Activated T-cell treated with anti-CD3 and anti-CD28 coated beads for 1 hour (primary cell): ENCODE data around the gene SRRM4.
"Not testable (repeated sequence)": the region's sequence is repeated elsewhere in the genome, so short reads cannot be mapped to it uniquely, and the experiment has no call there.

Source experiments
- DNase-seq: peaks from one replicate; pipeline ENCODE4 v3.0.0-alpha.2; 2020; ENCODE audit warnings: low read depth

Gene SRRM4

DNA sequence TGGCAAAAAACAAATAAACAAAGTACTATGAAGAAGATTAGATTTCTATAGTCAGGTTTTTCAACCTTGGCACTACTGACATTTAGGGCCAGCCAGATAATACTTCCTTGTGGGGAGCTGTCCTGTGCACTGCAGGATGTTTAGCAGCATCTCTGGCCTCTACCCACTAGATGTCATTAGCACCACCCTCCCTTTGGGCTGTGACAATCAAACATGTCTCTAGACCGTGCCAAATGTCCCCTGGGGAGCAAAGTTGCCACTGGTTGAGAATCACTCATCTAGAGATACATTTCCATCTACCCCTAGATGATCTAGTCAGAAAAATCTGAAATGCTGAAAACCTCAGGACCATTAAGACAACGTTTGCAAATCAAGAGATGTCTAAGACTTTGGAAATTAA lies 29.9 kb downstream of the SRRM4 start:
- no peak for DNase-seq

DNA sequence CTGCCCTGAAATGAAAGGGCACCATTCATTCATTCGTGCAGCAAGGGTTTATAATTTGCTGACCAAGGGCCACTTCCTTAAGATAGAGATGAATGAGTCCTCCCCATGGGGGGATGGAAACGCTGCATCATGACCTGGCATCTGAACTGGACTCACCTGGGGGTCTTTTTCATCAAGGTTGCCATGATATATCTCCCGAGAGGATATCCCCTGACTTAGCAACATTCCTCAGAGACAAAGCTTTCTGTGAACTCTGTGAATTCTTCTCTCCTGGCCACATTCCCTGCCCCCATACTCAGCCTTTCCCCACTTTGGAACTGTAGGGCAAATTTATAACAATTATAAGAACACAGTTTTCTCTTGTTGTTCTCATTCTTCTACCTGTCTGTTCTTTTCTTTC lies 30.8 kb downstream of the SRRM4 start:
- DNase-seq, result no peak

DNA sequence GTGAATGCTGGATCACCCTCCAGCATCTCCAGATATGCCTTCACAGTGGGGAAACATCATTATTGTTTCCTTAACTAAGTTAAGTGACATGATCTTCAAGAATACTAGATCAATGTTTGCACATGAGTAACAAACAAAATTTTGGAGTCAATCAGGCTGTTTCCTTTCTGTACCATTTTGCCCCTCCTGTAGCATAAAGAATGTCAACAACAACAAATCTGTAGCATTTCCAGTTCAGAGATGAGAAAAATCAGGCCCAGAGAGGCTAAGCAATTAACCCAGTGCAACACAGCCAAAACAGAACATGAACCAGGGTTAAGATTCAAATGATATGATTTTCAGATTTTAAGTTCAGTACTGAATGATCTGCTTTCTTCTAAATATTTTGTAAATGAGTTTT lies 31.7 kb downstream of the SRRM4 start:
- DNase-seq, result no peak

DNA sequence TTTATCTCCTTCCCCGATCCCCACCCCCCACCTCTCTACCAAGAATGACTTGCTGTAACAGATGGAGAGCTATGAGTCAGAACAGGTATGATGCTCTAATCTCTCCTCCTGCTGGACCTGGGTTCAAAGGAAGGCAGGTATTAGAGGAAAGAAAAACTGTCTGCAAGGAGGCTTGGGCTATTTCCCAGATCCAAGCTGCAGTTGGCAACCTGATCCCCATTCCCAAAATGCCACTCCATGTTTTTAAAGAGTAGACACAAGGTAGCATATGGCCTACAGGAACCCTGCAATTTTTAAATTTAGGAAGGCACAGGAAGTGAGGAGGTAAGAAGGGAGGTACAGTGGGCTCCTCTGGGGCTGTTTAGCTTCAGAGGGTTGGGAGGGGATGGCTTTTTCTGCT lies 33.0 kb downstream of the SRRM4 start:
- no peak for DNase-seq

DNA sequence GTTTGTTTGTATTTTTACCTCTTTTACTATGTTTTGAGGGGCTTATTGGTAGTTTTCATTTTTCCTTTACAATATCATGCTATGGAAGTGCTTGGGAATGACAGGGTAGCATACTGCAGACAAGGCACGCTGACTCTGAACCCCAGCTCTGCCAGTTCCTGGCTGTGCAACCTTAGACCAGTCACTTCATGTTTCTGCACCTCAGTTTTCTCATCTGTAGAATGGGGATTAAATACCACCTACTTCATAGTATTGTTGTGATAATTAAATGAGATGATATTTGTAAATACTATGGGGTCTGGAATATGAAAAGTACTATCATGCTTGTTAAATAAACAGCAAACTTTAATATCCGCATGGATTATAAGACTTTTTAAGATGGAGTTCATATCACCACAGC lies 35.4 kb downstream of the SRRM4 start:
- DNase-seq, result no peak

DNA sequence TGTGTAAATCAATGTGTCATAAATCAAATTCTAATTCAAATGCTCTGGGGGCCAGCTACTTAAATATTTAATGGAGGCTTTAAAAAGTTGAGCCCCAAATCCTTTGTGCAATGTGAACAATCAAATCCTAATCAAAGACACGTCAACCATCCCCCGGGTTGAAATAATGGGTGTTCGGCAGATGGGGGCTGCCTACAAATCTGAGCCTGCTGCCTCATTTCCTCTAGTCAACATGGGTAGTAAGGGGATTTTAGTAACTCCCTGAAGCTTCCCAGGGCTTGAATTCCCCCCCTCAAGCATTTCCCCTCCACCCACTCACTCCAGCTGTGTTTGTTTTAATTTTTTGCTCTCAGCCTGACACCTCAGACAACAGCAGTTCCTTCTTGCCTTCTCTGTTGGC lies 37.8 kb downstream of the SRRM4 start:
- DNase-seq, result no peak

DNA sequence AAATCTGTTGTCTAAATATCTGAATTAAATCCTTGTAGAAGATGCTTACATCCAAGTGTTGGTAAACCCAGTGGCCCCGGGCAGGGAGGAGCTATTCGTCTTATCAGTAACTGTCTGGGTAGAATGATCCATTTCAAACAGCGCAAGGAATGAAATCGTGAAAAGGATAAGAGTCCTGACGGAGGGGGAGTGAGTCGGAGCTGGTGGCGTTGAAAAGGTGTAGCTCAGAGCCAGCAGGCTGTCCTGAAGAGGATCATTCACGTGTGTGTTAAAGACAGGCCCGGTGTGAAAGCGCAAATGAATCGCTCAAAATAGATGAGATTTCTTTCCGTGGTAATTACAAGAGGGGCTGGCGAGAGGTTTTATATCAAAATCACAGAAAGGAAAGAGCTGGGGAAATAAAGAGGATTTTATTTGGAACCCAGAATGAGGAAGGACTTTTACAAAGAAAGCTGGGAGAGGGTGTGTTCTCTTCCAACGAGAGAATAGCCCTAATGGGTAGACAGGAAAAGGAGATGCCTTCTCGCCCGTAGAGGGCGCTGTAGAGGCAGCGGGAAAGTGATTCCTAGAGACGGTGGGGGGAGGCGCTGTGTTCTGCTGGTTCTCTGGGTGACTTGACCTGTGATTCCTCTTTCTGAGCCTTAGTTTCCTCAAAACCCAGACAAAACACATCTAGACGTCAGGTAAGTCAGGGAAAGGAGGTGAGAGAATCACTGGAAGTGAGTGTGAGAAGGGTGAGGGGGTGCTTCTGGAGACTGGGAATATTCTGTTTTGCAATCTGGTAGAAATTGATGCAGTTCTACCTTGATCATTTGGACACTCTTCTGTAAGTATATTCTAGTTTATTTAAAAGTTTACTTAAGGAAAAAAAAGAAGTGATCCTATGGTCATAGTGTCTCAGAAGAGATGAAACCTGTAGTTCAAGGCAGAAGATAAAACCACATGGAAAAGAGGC lies 39.3 kb downstream of the SRRM4 start:
- DNase-seq, result no peak

DNA sequence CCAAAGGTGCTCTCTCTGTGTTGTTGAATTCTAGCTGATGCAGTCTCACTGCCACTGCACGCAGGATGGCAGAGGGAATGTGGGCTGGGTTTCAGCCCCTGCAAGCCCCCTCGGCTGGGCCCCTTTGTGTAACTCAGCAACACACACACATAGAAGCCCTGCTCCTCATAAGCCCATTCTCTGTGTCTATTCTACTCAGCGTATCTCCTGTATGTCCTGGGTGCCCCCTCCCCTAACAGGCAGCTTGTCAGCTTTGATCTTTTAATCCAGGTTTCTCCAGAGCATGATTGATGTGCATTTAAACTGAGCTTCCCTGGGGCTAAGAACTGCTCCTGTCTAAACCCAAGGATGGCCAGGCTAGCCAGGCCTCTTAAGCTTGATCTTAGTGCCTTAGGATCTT lies 43.0 kb downstream of the SRRM4 start:
- DNase-seq, result no peak

DNA sequence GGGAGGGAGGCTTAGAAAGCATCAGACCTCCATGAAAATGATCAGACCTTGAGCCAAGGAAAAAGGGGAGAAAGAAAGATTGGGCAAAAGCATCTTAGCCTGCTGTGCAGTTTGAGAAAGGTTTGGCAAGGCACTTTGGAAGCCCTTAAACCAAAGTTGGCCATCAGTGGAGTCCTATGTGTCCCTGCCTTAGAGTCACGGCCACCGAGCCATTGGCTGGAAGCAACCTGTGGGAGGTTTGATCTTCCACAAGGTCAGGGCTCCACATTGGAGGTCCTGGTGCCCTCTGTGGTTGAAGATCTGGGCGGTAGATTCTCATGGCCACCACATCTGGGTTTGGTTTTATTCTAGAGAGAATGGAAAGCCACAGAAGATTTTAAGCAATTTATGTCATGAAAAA lies 44.4 kb downstream of the SRRM4 start:
- DNase-seq, result no peak

DNA sequence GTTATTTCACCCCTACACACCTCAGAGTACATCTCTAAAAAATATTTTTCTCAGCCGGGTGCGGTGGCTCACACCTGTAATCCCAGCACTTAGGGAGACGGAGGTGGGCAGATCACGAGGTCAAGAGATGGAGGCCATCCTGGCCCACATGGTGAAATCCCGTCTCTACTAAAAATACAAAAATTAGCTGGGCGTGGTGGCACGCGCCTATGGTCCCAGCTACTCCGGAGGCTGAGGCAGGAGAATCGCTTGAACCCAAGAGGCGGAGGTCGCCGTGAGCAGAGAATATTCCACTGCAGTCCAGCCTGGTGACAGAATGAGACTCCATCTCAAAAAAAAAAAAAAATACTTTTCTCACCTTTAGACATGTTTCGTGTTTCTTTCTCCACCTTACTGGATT lies 52.0 kb downstream of the SRRM4 start:
- DNase-seq, result not testable (repeated sequence)

DNA sequence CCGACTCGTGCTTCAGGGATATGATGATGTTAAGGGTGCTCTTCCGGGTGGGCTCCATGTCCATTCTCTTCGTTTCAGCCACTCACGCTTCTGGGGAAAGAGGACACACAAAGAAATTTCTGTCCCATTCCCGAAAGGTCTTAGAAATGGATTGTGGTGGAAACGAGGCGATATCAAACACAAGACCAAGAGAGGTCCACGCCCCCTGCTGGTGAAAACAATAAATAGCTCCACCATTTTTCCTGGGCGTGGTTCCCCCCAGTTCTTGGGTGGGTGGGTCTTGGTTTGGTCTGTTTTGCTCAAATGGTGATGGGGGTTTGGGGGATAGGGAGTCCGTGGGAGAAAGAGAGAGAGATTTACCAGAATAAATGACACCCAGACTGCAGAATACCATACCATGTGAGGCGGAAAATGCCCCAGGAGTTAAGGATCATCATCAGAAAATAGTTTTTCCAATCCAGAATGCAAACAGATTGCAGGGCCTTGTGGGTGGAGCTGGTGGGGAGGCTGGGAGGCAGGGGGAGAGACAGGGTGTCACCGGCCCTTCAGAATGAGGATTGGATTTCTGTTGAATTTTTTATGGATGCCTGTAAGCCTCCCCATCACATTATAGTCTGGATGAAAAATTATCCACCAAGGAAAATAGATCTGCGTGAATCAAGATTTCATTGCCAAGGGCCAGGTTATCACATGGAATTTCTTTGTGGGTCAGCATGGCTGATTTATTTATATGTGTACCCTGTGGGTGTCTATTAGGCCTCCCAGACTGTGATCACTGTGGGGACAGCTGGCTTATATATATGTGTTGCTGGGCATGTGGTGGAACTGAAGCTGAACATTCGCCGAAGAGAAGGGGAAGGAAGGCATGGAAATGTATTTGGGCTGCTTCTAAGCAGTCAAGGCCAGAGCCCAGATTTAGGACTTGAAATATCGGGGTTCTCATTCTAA lies 55.8 kb downstream of the SRRM4 start:
- no peak for DNase-seq

DNA sequence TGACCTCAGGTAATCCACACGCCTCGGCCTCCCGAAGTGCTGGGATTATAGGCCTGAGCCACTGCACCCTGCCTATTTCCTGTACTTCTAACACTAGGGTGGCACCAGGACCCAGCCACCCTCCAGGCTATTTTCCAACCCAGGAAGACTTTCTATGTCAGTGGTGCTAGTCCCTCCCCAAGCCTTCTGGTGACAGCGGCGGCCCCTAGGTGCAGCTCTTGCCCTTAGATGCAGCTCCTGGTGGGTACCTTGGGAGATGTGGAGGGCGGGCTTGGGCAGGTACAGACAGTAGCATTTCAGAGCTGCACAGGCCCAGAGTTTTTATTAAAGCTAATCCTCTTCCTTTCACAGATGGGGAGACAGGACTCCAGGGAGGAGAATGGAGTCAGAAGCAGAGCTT lies 62.8 kb downstream of the SRRM4 start:
- no peak for DNase-seq

DNA sequence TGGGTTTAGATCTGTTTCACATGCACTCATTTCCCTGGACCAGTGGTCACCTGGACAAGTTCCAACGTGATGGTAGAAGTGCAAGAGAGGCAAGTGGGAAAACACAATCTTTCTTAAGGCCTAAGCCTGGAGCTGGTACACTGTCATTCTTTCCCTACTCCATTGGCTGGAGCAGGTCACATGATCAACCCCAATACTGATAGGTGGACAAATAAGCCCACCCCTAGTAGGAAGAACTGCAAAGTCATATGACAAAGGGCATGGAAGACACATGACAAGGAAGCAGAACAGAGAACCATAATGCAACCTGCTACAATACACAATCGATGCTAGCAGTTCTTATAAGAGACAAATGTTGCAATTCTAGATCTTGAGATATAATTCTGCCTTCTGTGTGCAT lies 66.3 kb downstream of the SRRM4 start:
- DNase-seq, result no peak

DNA sequence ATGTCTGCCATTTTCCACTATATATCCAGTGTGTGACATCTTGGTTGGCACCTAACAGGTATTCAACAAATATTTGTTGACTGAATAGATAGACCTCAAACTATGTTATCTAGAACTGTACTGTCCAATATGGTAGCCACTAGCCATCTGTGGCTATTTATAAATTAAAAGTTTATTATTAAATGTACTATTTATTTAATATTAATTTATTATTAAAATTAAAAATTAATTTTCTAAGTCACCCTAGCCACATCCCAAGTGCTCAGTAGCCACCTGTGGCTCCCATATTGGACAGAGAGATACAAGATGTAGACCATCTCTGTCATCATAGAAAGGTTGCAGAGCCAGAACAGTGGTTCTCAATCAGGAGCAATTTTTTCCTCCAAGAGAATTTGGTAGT lies 69.3 kb downstream of the SRRM4 start:
- no peak for DNase-seq

DNA sequence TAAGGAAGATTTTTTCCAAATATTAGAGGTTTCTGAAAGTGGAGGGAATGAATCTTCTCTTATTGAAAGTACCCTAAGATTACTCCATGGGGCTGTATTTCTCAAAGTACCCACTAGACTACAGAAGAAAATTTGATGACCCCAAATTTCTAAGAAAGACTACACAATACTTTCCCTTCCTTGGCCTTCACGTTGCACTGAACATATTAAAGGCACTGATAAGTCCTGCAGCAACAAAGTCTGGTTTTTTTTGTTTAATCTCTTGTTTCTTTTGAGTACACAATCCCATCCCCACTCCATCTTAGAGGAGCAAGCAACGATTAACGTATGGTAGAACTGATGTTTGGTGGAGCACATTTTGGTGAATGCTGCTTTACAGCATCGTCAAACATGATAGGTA lies 70.1 kb downstream of the SRRM4 start:
- DNase-seq, result no peak

DNA sequence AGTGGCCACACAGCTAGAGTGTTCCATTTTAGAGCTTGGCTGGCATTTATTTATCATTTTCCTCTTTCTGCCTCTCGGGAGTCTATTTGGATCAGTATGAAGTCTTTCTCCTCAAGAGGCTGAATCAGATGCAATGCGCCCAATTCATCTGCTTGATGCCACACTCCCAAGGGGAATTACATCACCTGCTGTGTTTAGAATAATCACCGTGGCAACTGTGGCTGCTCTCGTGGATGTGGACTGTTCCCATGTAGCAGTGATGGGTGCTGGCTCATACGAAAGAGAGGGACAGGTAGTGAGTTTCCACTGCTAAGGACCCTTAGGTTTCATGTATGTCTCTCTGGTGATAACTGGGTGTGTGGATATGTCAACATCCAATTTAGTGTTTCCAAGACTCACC lies 70.7 kb downstream of the SRRM4 start:
- DNase-seq, result no peak

DNA sequence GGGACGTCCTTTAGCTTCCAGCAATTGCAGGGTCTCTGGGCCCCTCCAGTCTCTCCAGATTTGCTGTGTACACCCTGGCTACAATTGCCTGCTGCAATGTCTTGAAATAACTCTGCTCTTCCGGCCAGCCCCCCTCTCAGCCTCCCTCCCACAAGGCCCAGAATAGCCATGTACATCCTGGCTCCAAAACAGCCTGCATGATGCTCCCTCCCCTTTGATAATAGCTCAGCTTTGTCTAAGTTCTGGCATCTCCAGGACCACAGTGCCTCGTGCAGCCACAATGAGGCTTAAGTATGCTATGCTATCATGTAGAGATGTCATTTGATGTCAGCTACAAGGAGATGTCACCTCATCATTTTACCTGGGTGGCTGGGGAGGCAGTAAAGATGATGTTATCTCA lies 74.6 kb downstream of the SRRM4 start:
- no peak for DNase-seq

DNA sequence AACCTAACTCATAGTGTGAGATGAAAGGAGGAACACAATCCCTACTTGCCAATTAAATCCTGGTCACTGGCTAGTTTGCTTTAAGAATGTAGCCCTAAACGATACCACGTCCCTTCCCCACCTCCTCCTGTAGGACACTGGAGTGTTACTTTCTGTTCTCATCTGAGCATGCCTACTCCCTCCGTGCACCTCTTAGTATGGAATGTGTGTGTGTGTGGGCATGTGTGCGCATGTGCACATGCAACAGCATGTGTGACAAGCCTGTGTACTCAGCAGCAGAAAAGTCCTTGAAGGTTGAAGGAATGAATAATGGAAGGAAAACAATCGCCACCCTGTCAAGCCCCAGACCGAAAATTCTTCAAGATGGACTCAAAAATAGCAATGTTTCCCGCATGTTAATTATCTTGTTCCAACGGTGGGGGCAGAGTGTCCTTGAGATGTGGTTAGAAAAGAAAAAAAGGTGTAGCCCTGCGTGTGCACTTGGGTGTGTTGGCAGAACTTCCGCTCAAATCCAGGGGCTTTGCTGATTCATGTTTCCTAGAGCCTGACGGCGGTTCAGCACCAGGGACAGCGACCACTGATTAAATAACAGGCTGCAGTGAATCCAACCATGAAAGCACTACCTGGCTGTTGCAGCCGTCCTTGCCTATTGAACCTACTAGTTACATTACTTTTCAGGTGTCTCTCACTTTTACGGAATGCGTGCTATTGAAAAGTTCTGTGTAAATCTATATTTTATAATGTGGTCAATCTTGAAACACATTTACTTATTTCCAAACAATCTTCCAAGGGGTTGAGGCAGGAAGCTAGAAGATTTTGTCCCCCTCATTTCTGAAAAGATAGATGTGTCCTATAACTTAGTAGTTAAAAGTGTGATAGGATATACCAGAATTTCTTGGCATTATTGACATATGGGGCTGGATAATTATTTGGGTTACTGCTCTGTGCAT lies 79.8 kb downstream of the SRRM4 start:
- peak; percentile 4 for DNase-seq

DNA sequence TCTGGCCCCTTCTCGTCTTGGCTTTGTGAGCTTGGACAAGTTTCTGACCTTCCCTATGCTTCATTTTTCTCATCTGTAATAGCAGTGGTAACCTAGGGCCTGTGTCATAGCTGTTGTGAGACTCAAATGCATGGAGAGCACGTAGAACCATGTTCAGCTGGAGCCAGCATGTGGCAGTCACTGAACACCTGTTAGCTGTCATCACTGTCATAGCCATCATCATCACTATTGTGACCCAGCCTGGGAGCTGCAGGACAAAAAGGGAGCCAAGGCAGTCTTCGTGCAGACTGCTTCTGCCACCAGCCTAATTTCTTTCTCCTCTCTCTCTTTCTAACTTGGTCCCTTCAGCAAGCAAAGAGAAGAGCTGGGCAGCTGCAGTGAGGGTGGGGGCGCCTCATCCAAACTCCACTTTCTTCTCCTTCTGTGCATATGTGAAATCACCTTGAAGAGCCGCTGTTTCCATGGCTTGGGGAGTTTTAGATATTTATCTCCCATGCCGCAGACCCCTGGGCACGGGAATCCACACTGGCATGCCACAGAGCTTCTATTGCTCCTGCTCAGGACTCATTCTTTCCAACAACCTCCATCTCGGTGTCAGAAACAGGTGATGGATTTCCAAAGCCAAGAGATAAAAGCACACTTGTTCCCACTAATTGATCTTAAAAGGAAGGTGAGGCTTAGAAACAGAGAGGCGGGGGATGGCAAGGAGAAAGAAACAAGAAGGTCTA lies 87.0 kb downstream of the SRRM4 start:
- no peak for DNase-seq

DNA sequence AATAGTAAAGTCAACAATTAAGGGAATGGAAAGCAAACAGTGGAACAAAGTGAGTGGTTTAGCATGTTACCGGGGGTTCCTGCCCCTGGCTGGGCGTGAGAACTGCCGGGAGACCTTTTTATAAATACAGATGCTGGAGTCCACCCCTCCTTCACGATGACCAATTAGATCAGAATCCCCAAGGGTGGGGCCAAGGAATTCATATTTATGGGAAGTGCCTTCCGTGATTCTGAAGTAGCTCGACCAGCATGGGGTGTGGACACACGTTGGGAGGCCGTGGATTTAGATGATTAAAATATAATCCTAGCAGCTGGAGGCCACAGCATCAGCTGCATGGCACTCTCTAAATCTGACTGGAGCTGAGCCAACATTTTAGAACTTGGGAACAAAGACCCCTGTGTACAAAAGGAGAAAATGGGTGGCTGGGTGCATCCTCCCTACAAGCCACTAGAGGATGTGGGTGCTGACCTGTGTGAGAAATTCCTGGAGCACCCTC lies 87.9 kb downstream of the SRRM4 start:
- DNase-seq, result no peak

DNA sequence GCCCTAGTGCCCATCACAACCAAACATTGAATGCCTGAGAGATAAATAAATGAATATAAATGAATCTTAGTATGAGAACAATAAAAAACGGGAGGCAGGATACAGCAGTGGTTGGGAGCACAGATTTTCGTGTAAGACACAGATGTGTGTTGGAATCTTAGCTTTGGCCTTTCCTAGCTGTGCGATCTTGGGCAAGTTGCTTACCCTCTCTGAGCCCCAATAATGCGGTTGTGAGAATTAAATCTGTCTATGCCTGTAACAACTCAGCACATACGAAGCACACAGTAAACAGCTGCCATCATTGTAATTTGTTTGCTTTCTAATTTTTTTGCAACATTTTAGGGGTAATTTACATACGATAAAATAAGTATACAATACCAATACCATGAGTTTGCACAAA lies 89.8 kb downstream of the SRRM4 start:
- DNase-seq, result no peak
